ENCODE measurements around the gene FIBP.
A peak's percentile ranks its signal among the peaks of the same experiment; 100 is the strongest.

Gene FIBP

GRCh38 chr11:65888163-65888814, at the start of gene FIBP:
FIBP (minus strand) TSS chr11:65888471; CDS start chr11:65888418, 53 bp downstream.
- DNase-seq (ENCODE audit: low read depth in 2 of 3, low spot score in 2 of 3), result peak; percentile 89 to 93 (median 93)

GRCh38 chr11:65937766-65938165, 49.5 kb upstream of the FIBP start:
- DNase-seq (ENCODE audit: low read depth in 2 of 3, low spot score in 2 of 3), result no peak

- no peak for DNase-seq (ENCODE audit: low read depth in 2 of 3, low spot score in 2 of 3)
Observed at GRCh38 chr11:65934014-65934413, 45.7 kb upstream of the FIBP start.

- no peak for DNase-seq (ENCODE audit: low read depth in 2 of 3, low spot score in 2 of 3)
Observed at GRCh38 chr11:65932558-65932919, 44.3 kb upstream of the FIBP start.

- DNase-seq (ENCODE audit: low read depth in 2 of 3, low spot score in 2 of 3), result no peak
Observed at GRCh38 chr11:65931773-65932557, 43.7 kb upstream of the FIBP start.

- DNase-seq (ENCODE audit: low read depth in 2 of 3, low spot score in 2 of 3), result no peak
Observed at GRCh38 chr11:65928667-65929066, 40.4 kb upstream of the FIBP start.

GRCh38 chr11:65927904-65928397, 39.7 kb upstream of the FIBP start:
- DNase-seq (ENCODE audit: low read depth in 2 of 3, low spot score in 2 of 3), result peak; percentile 35 to 41 (median 38)

- no peak for DNase-seq (ENCODE audit: low read depth in 2 of 3, low spot score in 2 of 3)
Observed at GRCh38 chr11:65925397-65925796, 37.1 kb upstream of the FIBP start.

GRCh38 chr11:65922565-65922964, 34.3 kb upstream of the FIBP start:
- DNase-seq (ENCODE audit: low read depth in 2 of 3, low spot score in 2 of 3), result no peak

- no peak for DNase-seq (ENCODE audit: low read depth in 2 of 3, low spot score in 2 of 3)
Observed at GRCh38 chr11:65921876-65922275, 33.6 kb upstream of the FIBP start.

GRCh38 chr11:65921033-65921555, 32.8 kb upstream of the FIBP start:
- no peak for DNase-seq (ENCODE audit: low read depth in 2 of 3, low spot score in 2 of 3)

- no peak for DNase-seq (ENCODE audit: low read depth in 2 of 3, low spot score in 2 of 3)
Observed at GRCh38 chr11:65920372-65920802, 32.1 kb upstream of the FIBP start.

GRCh38 chr11:65919573-65920371, 31.5 kb upstream of the FIBP start:
- DNase-seq (ENCODE audit: low read depth in 2 of 3, low spot score in 2 of 3), result no peak

- DNase-seq (ENCODE audit: low read depth in 2 of 3, low spot score in 2 of 3), result peak; percentile 98 to 99 (median 99)
Observed at GRCh38 chr11:65919141-65919572, 30.9 kb upstream of the FIBP start, which contains the start of gene DRAP1. DRAP1 (plus strand) TSS chr11:65919426; CDS start chr11:65919502, 76 bp downstream.

GRCh38 chr11:65918211-65919140, 30.2 kb upstream of the FIBP start, which contains the start of gene C11orf68:
C11orf68 (minus strand) TSS chr11:65919062; CDS start chr11:65919031, 31 bp downstream.
- peak in 1 of 3 experiments; percentile 19 for DNase-seq (ENCODE audit: low read depth in 2 of 3, low spot score in 2 of 3)

GRCh38 chr11:65917434-65918210, 29.4 kb upstream of the FIBP start:
- DNase-seq (ENCODE audit: low read depth in 2 of 3, low spot score in 2 of 3), result no peak

- DNase-seq (ENCODE audit: low read depth in 2 of 3, low spot score in 2 of 3), result no peak
Observed at GRCh38 chr11:65917077-65917433, 28.8 kb upstream of the FIBP start.

GRCh38 chr11:65916391-65916790, 28.1 kb upstream of the FIBP start:
- DNase-seq (ENCODE audit: low read depth in 2 of 3, low spot score in 2 of 3), result no peak

GRCh38 chr11:65915821-65916251, 27.6 kb upstream of the FIBP start:
- no peak for DNase-seq (ENCODE audit: low read depth in 2 of 3, low spot score in 2 of 3)
